Cardiac ventricle fibroblast (primary cell): Measurements from ENCODE around the gene GBE1. TPM values are rescaled to one million over a fixed set of nuclear protein-coding genes. Genes with fewer than 3 reads are reported as not detected.

Source experiments
- total RNA-seq: library from RNA; depleted of rRNA; stranded (reverse); fragments of >200 nt; gene quantifications from 2 replicates; pipeline ENCODE4 v1.2.3, GENCODE V29; 2015

The GBE1 gene
- total RNA-seq = 131 and 138 TPM in 2 replicates

DNA sequence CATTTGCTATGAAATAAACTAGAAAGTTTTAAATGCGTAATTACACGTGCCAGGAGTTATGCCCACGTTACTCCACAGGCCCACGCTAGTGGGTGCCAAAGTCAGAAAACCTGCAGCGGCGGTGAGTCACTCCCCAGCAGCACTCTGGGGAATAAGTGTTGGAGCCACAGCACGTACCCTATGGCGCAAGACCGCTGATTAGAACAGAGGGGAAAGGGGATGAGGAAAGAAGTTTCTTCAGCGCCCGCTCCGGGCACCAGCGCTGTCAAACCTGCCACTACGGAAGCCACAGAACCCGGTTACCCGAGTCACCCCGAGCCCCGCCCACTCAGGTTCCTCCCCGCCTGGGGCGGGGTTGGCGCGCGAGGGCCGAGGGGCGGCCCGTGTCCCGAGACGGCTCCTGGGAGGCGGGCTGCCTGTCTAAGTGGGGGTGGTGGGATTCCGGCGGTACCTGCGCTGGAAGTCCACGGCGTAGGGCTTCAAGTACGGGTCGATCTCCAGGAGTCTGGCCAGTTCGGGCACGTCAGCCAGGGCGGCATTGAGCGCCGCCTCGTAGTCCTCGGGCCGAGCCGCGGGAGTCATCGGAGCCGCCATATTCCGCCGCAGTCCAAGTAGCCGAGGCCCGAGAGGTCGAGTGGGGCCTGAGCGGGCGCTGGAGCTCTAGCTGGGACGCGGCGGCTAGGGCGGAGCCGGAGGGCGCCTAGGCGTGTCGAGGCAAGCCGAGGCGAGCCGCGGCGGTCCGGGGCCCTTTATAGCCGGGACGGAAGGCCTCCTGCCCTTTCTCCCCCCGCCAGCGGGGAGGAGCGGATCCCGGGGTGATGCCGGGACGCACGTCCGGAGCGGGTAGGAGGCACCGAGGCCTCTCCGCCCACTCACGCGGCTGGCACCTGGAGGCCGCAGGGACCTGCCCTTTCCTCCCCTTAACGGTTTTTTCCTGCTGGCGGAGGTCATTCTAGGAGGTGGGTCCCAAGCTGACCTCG is at the start of gene GBE1:
Gene GBE1 (minus strand): TSS at position 722 of the 980 bp plus-strand sequence. CDS start 128 bp downstream, at position 594.

